HepG2 (cell line): ENCODE measurements around the gene VRK1. TPM values are rescaled to one million over a fixed set of nuclear protein-coding genes. Genes with fewer than 3 reads are reported as not detected.
A peak's percentile ranks its signal among the peaks of the same experiment; 100 is the strongest.

Experiments used
- EEA1 ChIP-seq: sonication (generic); formaldehyde crosslinking; IDR thresholded peaks from 2 replicates; pipeline ENCODE4 v1.5.1; 2020; ENCODE audit warnings: mild to moderate bottlenecking, missing genetic modification reagents, borderline replicate concordance
- ELK4 ChIP-seq: sonication (generic); formaldehyde crosslinking; IDR thresholded peaks from 2 replicates; pipeline ENCODE4 v1.9.0; 2021; ENCODE audit warnings: missing genetic modification reagents, borderline replicate concordance
- GTF3A ChIP-seq: sonication (generic); formaldehyde crosslinking; conservative IDR thresholded peaks from 2 replicates; pipeline ENCODE4 v1.4.0; 2020; ENCODE audit warnings: mild to moderate bottlenecking, missing genetic modification reagents
- NR2F6 ChIP-seq, 2 experiments: IDR thresholded peaks; 2 replicates each; pipeline ENCODE4 v1.6.1; 2016; ENCODE audit warnings: antibody characterized with exemption in 1 of 2, mild to moderate bottlenecking in 1 of 2
- SAP130 ChIP-seq: IDR thresholded peaks from 2 replicates; pipeline ENCODE4 v1.6.1; 2016; ENCODE audit warnings: low read depth
- STAG1 ChIP-seq: sonication (generic); formaldehyde crosslinking; IDR thresholded peaks from 2 replicates; pipeline ENCODE4 v1.4.0; 2020; ENCODE audit warnings: missing genetic modification reagents
- SUZ12 ChIP-seq: fragments of 150-350 bp; IDR thresholded peaks from 2 replicates; pipeline ENCODE4 v1.6.1; 2014; ENCODE audit warnings: low read depth, low read length
- USF2 ChIP-seq, 2 experiments: sonication (generic) in 1 of 2; formaldehyde crosslinking in 1 of 2; IDR thresholded peaks; 2 replicates each; pipeline versions ENCODE4 v1.5.1 to v1.6.1; 2011 to 2020; ENCODE audit warnings: borderline replicate concordance in 1 of 2, low read depth in 1 of 2, low read length in 1 of 2, mild to moderate bottlenecking in 1 of 2, missing genetic modification reagents in 1 of 2, moderate library complexity in 1 of 2
- ZNF160 ChIP-seq: sonication (generic); formaldehyde crosslinking; IDR thresholded peaks from 2 replicates; pipeline ENCODE4 v1.8.0; 2022; ENCODE audit warnings: mild to moderate bottlenecking, inconsistent platforms, missing genetic modification reagents
- ZNF703 ChIP-seq: sonication (generic); formaldehyde crosslinking; IDR thresholded peaks from 2 replicates; pipeline ENCODE4 v1.5.1; 2020; ENCODE audit warnings: missing genetic modification reagents, mild to moderate bottlenecking, moderate library complexity, borderline replicate concordance
- polyA plus RNA-seq, 8 experiments: library from polyadenylated mRNA; depleted of rRNA in 3 of 8; stranded (reverse) in 7 of 8; unstranded in 1 of 8; fragments of >200 nt; fragmentation: Illumina TruSeq in 4 of 8; extraction: Trizol in 4 of 8; gene quantifications; 2 replicates each; pipeline versions ENCODE4 v1.2.1 to v1.2.3, GENCODE V29; 2011 to 2016; ENCODE audit warnings: low read depth in 4 of 8, missing spikeins in 1 of 8, mixed read lengths in 1 of 8; ENCODE audit not compliant: insufficient read depth in 1 of 8
- total RNA-seq, 5 experiments: library from RNA; depleted of rRNA; stranded (reverse); fragments of >200 nt; fragmentation: Illumina TruSeq; extraction: Trizol; gene quantifications; 2 replicates each; pipeline ENCODE4 v1.2.3, GENCODE V29; 2016; ENCODE audit warnings: low read depth in 1 of 5
- TF ChIP-seq, protein P1 (sequence below): sonication (generic); formaldehyde crosslinking; IDR thresholded peaks from 2 replicates; pipeline ENCODE4 v1.5.0; 2020; ENCODE audit warnings: mild to moderate bottlenecking, missing genetic modification reagents, moderate library complexity

VRK1 gene
- total and polyA plus RNA-seq, 2 of the 13 experiments (the other 11 are each of a cell fraction or from before 2014, with no cell fraction given): 7.9 to 51.3 TPM

GRCh38 chr14:96754845-96755184 lies 42.4 kb upstream of the VRK1 start (continued):
- TF ChIP-seq, protein P1, sequence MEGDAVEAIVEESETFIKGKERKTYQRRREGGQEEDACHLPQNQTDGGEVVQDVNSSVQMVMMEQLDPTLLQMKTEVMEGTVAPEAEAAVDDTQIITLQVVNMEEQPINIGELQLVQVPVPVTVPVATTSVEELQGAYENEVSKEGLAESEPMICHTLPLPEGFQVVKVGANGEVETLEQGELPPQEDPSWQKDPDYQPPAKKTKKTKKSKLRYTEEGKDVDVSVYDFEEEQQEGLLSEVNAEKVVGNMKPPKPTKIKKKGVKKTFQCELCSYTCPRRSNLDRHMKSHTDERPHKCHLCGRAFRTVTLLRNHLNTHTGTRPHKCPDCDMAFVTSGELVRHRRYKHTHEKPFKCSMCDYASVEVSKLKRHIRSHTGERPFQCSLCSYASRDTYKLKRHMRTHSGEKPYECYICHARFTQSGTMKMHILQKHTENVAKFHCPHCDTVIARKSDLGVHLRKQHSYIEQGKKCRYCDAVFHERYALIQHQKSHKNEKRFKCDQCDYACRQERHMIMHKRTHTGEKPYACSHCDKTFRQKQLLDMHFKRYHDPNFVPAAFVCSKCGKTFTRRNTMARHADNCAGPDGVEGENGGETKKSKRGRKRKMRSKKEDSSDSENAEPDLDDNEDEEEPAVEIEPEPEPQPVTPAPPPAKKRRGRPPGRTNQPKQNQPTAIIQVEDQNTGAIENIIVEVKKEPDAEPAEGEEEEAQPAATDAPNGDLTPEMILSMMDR (CRISPR knock-in tag): peak; percentile 52
- TF ChIP-seq SAP130 (no peak), ZNF160 (CRISPR knock-in tag) (no peak), ZNF703 (CRISPR knock-in tag) (no peak), EEA1 (no peak), SUZ12 (no peak), USF2 (IDR thresholded peaks at IDR 0.05; ENCODE audit: low read depth, low read length) (no peak), USF2 (CRISPR knock-in tag; IDR thresholded peaks at IDR 0.05; ENCODE audit: borderline replicate concordance) (no peak), GTF3A (CRISPR knock-in tag) (no peak), STAG1 (CRISPR knock-in tag) (peak; percentile 60), NR2F6 (IDR thresholded peaks at IDR 0.05) (peak; percentile 56), NR2F6 (CRISPR knock-in tag; IDR thresholded peaks at IDR 0.05) (peak; percentile 83), ELK4 (CRISPR knock-in tag) (no peak)
